Adrenal gland (tissue), 12 donors: ENCODE data around the gene LSAMP. TPM values are rescaled to one million over a fixed set of nuclear protein-coding genes. Genes with fewer than 3 reads are reported as not detected.

Experiments
- DNase-seq, 7 donors: peaks; one replicate each; pipeline ENCODE4 v3.0.0-alpha.2; 2019 to 2020
- H3K27ac ChIP-seq, 5 donors: fragments of 200-600 bp; sonication (generic) in 4 of 5; 1 replicate in 3 of 5; 2 replicates in 2 of 5; pipeline versions ENCODE4 v1.5.1 to v1.8.0; 2016 to 2020; ENCODE audit warnings: mild to moderate bottlenecking in 1 of 5
- H3K27me3 ChIP-seq: fragments of 200-600 bp; 2 replicates; pipeline ENCODE4 v1.8.0; 2021
- H3K36me3 ChIP-seq, 2 donors: fragments of 200-600 bp; replicated peaks in 1 of 2; 1 replicate in 1 of 2; 2 replicates in 1 of 2; pipeline versions ENCODE4 v1.5.1 to v1.8.0; 2018 to 2022
- H3K4me1 ChIP-seq, 2 donors: fragments of 200-600 bp; replicated peaks in 1 of 2; 1 replicate in 1 of 2; 2 replicates in 1 of 2; pipeline versions ENCODE4 v1.5.1 to v1.8.0; 2018 to 2021
- H3K4me3 ChIP-seq, 4 donors: fragments of 200-600 bp; sonication (generic) in 3 of 4; one replicate each; pipeline ENCODE4 v1.5.1; 2016 to 2018
- H3K9me3 ChIP-seq, 3 donors: fragments of 200-600 bp; sonication (generic) in 1 of 3; replicated peaks in 1 of 3; 1 replicate in 2 of 3; 2 replicates in 1 of 3; pipeline versions ENCODE4 v1.5.1 to v1.8.0; 2016 to 2021
- POLR2A ChIP-seq, 2 donors: fragments of 450-650 bp; IDR thresholded peaks; one replicate each; pipeline ENCODE4 v1.6.1; 2017; ENCODE audit warnings: antibody characterized with exemption in 2 of 2, mild to moderate bottlenecking in 2 of 2, moderate library complexity in 1 of 2
- WGBS, 4 donors: extraction: QIAGEN DNeasy Blood & Tissue Kit in 2 of 4; methylation state at CpG; one replicate each; pipeline versions ENCODE4 v1.1.5 to v1.1.7; 2013 to 2017; 5-methylcytosine and 5-hydroxymethylcytosine counted together
- intact Hi-C, 2 donors: fragments of 100-400 bp; cut with DNase I; formaldehyde crosslinking; loops; one replicate each; pipeline versions ENCODE4 v1.14.1 to v1.15.0; 2022 to 2023
- polyA plus RNA-seq, 3 donors: library from polyadenylated mRNA; stranded (reverse); fragments of 200-250 nt in 2 of 3; fragments of 350-450 nt in 1 of 3; fragmentation: Illumina TruSeq in 1 of 3; extraction: RNeasy Lipid Tissue Mini Kit (QIAGEN cat#74804) in 1 of 3; gene quantifications; one replicate each; pipeline ENCODE4 v1.2.3, GENCODE V29; 2013 to 2014
- total RNA-seq, 9 donors: library from RNA; depleted of rRNA in 4 of 9; stranded (reverse); fragments of >200 nt in 4 of 9; fragments of 120-200 nt in 1 of 9; fragmentation: NEBNext Ultra II Directional in 1 of 9; extraction: Animal tissue kit (Norgen Biotek cat#: 25700) in 1 of 9; gene quantifications; one replicate each; pipeline versions ENCODE4 v1.1.0 to v1.2.4, GENCODE V29; 2013 to 2023
- TF ChIP-seq, protein P1 (sequence below), 6 experiments: fragments of 450-650 bp in 4 of 6; fragments of 200-600 bp in 2 of 6; sonication (generic) in 1 of 6; IDR thresholded peaks; 1 replicate in 5 of 6; 2 replicates in 1 of 6; pipeline versions ENCODE4 v1.5.1 to v1.8.0; 2016 to 2021; ENCODE audit warnings: antibody characterized with exemption in 6 of 6, mild to moderate bottlenecking in 2 of 6, moderate library complexity in 1 of 6
- donor health status: healthy with polysubstance abuse.
- donor health status: Bipolar disorder and iron deficiency.
- donor health status: DM: yes; HTN: yes; CAD: no.
- donor health status: DM: no; HTN: no; CAD: no.
- donor health status: DM: no; HTN: no; CAD: no.
- donor health status: DM: yes; HTN: yes; CAD: no.

The LSAMP gene
- total and polyA plus RNA-seq, 12 donors: 5.8 to 53.5 (median 24.3) TPM

- no peak for DNase-seq
- Histone ChIP-seq H3K36me3 (no peaks in the 10 kb centered on the region), H3K9me3 (no peaks in the 10 kb centered on the region), H3K4me1 (no peaks in the 10 kb centered on the region), H3K27me3 (no peaks in the 10 kb centered on the region), H3K4me3 (no peak overlapping the region), H3K27ac (no peak overlapping the region)
- intact Hi-C loops: no loop called here
- TF ChIP-seq, protein P1, sequence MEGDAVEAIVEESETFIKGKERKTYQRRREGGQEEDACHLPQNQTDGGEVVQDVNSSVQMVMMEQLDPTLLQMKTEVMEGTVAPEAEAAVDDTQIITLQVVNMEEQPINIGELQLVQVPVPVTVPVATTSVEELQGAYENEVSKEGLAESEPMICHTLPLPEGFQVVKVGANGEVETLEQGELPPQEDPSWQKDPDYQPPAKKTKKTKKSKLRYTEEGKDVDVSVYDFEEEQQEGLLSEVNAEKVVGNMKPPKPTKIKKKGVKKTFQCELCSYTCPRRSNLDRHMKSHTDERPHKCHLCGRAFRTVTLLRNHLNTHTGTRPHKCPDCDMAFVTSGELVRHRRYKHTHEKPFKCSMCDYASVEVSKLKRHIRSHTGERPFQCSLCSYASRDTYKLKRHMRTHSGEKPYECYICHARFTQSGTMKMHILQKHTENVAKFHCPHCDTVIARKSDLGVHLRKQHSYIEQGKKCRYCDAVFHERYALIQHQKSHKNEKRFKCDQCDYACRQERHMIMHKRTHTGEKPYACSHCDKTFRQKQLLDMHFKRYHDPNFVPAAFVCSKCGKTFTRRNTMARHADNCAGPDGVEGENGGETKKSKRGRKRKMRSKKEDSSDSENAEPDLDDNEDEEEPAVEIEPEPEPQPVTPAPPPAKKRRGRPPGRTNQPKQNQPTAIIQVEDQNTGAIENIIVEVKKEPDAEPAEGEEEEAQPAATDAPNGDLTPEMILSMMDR (IDR thresholded peaks at IDR 0.05): no peak
- TF ChIP-seq POLR2A (IDR thresholded peaks at IDR 0.05): no peak
- 80 to 88% (median 80%) methylated on average over 5 of the region's 5 CpGs for WGBS, 4 donors
These were observed 283.4 kb downstream of the LSAMP start for GRCh38 chr3:116161575-116162525.

DNA sequence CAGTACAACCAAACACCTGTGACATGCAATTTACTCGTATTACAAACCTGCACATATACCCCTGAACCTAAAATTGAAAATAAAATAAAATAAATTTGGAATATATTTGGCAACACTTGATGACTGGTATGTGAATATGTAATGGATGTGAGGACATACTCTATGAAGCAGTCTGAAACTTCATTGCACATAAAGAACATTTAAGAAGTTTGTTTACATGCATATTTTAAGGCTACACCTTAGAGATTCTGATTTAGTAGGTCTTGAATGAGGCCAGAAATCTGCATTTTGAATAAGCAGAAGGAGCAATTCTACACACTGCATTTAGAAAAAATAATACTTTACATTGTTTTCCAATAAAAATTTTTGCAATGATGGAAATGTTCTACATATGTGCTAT lies 284.7 kb downstream of the LSAMP start:
- TF ChIP-seq, protein P1 (IDR thresholded peaks at IDR 0.05): no peak
- no peak for TF ChIP-seq POLR2A (IDR thresholded peaks at IDR 0.05)
- Histone ChIP-seq H3K27me3 (no peaks in the 10 kb centered on the region), H3K27ac (no peak overlapping the region), H3K36me3 (no peaks in the 10 kb centered on the region), H3K4me3 (no peak overlapping the region), H3K9me3 (no peaks in the 10 kb centered on the region), H3K4me1 (no peaks in the 10 kb centered on the region)
- WGBS, 4 donors: 76 to 94% (median 91%) methylated on average over 1 of the region's 1 CpG
- no peak for DNase-seq
- intact Hi-C loops: no loop called here

DNA sequence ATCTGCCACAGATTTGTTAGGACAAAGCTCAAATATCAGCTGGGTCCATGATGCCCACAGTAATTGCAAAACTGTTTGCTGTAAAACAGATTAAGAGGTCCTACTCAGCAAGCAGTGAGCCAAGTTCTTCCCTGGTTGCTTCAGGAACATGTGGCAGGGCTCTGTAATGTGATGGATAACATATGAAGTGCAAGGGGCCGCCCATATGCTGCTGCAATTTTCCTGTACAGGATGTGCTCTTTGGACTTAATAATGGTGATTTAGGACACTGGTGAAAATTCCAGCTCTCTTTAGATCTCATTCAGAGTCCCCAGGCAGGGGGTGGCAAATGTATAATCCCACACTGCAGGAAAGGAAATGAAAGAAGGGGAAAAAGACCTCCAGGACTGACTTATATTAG lies 289.4 kb downstream of the LSAMP start:
- WGBS, 4 donors: 67 to 80% (median 74%) methylated on average over 1 of the region's 1 CpG
- TF ChIP-seq, protein P1 (IDR thresholded peaks at IDR 0.05): no peak
- TF ChIP-seq POLR2A (IDR thresholded peaks at IDR 0.05): no peak
- Histone ChIP-seq H3K4me1 (no peaks in the 10 kb centered on the region), H3K4me3 (no peak overlapping the region), H3K27me3 (no peaks in the 10 kb centered on the region), H3K9me3 (no peaks in the 10 kb centered on the region), H3K27ac (no peak overlapping the region), H3K36me3 (no peaks in the 10 kb centered on the region)
- intact Hi-C loops: no loop called here
- no peak for DNase-seq

GRCh38 chr3:116154389-116154788 lies 290.9 kb downstream of the LSAMP start:
- Histone ChIP-seq H3K27me3 (no peaks in the 10 kb centered on the region), H3K9me3 (no peaks in the 10 kb centered on the region), H3K4me1 (no peaks in the 10 kb centered on the region), H3K27ac (no peak overlapping the region), H3K36me3 (no peaks in the 10 kb centered on the region), H3K4me3 (no peak overlapping the region)
- WGBS, 4 donors: 73 to 82% (median 77%) methylated on average over 2 of the region's 2 CpGs
- DNase-seq: no peak
- intact Hi-C loops: no loop called here
- TF ChIP-seq, protein P1 (IDR thresholded peaks at IDR 0.05): no peak
